M059J (cell line): ENCODE measurements around the gene NUDT15. TPM values are rescaled to one million over a fixed set of nuclear protein-coding genes. Genes with fewer than 3 reads are reported as not detected.

Experiments used
- total RNA-seq: library from RNA; depleted of rRNA; stranded (reverse); fragments of >200 nt; shearing (Covaris generic); gene quantifications from 2 replicates; pipeline ENCODE4 v1.2.3, GENCODE V29; 2014; rRNA removed

The NUDT15 gene
- total RNA-seq, 1 experiment from 2014 or later = 24.2 TPM

Other genes with a start within 250 kb of the NUDT15 start
- 34.1 and 45.4 TPM in 2 replicates for gene SUCLA2, start 36.5 kb upstream of the NUDT15 start, total RNA-seq
- gene MED4, start 57.4 kb downstream of the NUDT15 start, total RNA-seq = 15.8 and 32.7 TPM in 2 replicates
- gene ITM2B, start 195.5 kb downstream of the NUDT15 start, total RNA-seq = 386 and 387 TPM in 2 replicates